KBM-7 (cell line): Measurements from ENCODE around the gene REST.

ENCODE experiments used
- DNase-seq: peaks from one replicate; pipeline ENCODE4 v3.0.0-alpha.2; 2015
- in situ Hi-C: fragments of 300-500 bp; cut with MboI; formaldehyde crosslinking; loops from 2 replicates; pipeline ENCODE4 v1.14.3; 2020; ENCODE audit warnings: low sequenced_read_pairs, low pct_unique_long_range_greater_than_20kb, mixed read lengths

The REST gene

DNA sequence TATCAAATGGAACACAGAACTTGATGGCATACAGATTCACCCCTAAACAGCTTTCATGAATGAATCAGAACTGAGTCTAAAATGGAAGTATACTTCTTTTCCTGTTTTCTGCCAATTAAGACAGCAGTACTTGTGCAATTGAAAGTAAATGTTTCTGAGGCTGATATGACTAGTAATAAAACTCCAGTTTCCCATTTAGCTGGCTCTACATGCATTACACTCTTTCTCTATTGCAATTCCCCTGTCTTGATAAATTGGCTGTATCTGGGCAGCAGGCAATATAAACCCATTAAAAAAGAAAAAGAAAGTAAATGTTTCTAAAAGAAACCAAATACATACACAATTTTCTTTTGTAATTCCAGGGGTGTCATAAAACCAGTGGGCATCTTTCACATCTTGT, 65.1 kb downstream of the REST start:
- in situ Hi-C loops: no loop called here

DNA sequence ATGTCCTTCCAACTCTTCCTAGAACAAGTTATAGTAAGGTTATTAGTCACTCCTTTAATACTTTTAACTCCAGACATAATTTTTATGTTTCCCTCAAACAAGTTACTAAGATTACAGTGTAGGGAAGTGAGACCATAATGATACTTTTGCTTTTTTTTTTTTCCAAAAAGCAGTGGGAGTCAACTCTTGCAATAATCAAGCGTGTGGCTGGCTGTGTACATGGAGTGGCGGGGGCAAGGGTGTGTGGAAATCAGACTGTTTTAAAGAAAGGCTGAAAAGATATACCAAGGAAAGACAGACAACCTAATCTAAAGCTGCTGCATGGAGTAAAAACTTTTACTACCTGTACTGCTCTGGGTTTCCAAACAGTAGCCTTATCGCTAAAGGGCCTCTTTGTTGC, 65.6 kb downstream of the REST start:
- no peak for DNase-seq
- in situ Hi-C loops: no loop called here

More for the DNA sequence above, 65.1 kb downstream of the REST start:
- DNase-seq: no peak

DNA sequence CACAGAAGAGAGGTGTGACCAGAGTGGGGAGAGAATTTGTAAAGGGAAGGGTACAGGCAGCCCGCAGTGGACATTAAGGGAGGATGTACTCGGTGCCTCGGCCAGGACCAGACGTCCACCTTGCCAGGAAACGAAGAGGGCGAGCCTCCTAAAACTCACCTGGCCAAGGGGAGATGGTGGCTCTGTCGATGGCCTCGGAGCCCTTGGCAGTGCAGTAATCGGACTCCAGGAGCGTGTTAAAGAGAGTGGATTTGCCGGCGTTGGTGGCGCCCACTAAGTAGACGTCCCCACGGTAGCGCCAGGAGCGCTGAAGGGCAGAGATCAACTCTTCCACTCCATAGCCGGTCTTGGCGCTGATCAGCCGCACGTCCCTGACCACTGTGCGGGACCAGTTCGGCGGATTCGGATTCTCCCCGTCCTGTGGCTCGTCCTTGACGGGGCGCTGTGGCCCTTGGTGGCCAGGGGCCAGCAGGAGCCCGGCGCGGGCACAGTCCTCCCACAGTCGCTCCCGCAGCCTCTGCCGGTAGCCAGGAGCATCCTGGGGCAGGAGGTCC, 68.7 kb downstream of the REST start:
- DNase-seq: peak; percentile 23
- in situ Hi-C loops: no loop called here

GRCh38 chr4:56976837-56977320, 69.2 kb downstream of the REST start:
- in situ Hi-C loops: no loop called here

GRCh38 chr4:56977321-56978012, 69.8 kb downstream of the REST start, which contains the start of gene NOA1:
Gene NOA1 (minus strand): TSS chr4:56977606. CDS start chr4:56977585, 21 bp downstream.
- peak; percentile 100 for DNase-seq
- in situ Hi-C loops: no loop called here

More at GRCh38 chr4:56976837-56977320, 69.2 kb downstream of the REST start:
- no peak for DNase-seq

- DNase-seq: peak; percentile 93
- in situ Hi-C loops: no loop called here
These were observed 71.1 kb downstream of the REST start, which contains the start of gene POLR2B for GRCh38 chr4:56978750-56979303. Gene POLR2B (plus strand): TSS chr4:56978896. CDS start chr4:56978986, 90 bp downstream.

DNA sequence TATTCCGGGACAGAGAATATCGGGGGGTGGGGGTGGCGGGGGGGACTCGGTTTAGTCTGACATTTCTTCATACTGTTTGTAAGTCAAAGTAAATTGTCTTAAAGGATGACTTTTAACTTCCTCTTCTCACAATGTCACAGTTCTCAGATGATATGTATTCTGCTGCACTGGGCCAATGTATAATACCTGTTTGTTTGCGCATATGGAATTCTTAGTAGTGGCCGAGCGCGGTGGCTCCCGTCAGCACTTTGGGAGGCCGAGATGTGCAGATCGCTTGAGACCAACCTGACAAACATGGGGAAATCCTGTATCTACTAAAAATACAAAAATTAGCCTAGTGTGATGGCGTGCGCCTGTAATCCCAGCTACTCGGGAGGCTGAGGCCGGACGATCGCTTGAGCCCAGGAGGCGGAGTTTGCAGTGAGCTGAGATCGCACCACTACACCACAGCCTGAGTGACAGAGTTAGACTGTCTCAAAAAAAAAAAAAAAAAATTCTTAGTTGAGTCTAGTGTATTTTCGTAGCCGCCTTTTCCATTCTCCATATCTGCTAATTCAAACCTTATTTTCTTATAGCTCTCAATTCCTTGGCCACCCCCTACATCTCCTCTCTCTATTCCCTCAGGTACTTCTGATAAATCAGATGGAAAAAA, 71.8 kb downstream of the REST start:
- DNase-seq: peak; percentile 64
- in situ Hi-C loops: no loop called here

GRCh38 chr4:56981795-56982201, 74.1 kb downstream of the REST start:
- in situ Hi-C loops: no loop called here

DNA sequence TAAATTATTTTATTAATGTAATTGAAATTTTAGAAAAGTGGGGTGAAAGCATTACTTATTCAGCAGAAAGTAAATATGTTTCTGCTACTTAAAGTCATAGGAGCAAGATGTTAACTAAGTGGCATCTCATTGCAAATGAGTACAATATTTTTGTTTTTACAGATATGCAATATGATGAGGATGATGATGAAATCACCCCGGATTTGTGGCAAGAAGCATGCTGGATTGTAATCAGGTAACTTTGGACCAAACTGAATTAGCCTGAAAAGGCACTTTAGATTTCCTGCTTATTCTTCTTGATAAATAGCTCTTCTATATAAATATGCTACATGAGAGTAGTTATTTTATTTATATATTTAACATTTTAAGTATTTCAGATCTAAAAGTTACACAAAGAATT, 78.5 kb downstream of the REST start:
- in situ Hi-C loops: no loop called here
- no peak for DNase-seq

More at GRCh38 chr4:56981795-56982201, 74.1 kb downstream of the REST start:
- DNase-seq: no peak

GRCh38 chr4:56986952-56987351, 79.3 kb downstream of the REST start:
- no peak for DNase-seq
- in situ Hi-C loops: no loop called here

DNA sequence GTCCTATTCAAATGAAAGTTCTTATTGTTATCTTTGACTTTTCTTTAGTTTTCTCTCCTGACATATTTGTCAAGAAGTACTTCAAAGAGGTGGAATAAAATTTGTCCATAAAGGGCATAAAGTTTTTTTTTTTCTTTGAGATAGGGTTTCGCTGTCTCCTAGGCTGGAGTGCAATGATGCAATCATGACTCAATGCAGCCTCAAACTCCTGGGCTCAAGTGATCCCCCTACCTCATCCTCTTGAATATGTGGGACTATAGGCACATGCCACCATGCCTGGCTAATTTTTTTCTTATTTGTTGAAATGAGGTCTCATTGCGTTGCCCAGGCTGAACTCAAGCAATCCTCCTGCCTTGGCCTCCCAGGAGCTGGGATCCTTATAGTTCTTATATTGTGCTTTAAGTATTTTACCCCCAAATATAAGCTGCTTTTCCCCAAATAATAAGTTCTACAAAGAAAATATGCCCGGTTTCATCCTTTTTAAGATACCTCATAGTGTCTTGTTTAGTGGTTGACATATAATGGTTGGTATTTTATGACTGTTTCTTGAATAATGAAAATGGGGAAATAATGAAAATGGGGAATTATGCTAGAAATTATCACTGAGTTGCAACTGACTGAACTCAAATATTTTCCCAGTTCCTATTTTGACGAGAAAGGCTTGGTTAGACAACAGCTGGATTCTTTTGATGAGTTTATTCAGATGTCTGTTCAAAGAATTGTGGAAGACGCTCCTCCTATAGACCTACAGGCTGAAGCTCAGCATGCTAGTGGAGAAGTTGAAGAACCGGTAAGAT, 82.6 kb downstream of the REST start:
- DNase-seq: no peak
- in situ Hi-C loops: no loop called here

GRCh38 chr4:56995525-56995924, 87.8 kb downstream of the REST start:
- in situ Hi-C loops: no loop called here
- no peak for DNase-seq

- in situ Hi-C loops: no loop called here
- no peak for DNase-seq
These were observed 92.1 kb downstream of the REST start for GRCh38 chr4:56999751-57000150.

- DNase-seq: no peak
- in situ Hi-C loops: no loop called here
These were observed 105.9 kb downstream of the REST start for GRCh38 chr4:57013543-57014120.
